Activated naive CD8-positive, alpha-beta T cell treated with anti-CD3 and anti-CD28 coated beads, Interleukin-2, amount 50 U/mL, for 24 hours (primary cell): Measurements from ENCODE around the gene WDFY4.

Experiments used
- ATAC-seq: fragments of 150-1000 bp; cut with Tn5 transposase; one replicate; pipeline ENCODE4 v1.10.0; 2021
- DNase-seq: peaks from one replicate; pipeline ENCODE4 v3.0.0; 2021
- H3K27ac Mint-ChIP-seq: one replicate; pipeline ENCODE4 v1.8.0; 2021; ENCODE audit warnings: mild to moderate bottlenecking, mixed read lengths
- H3K27me3 Mint-ChIP-seq: one replicate; pipeline ENCODE4 v1.8.0; 2021; ENCODE audit warnings: mixed read lengths
- H3K36me3 Mint-ChIP-seq: one replicate; pipeline ENCODE4 v1.8.0; 2021; ENCODE audit warnings: low read depth, mixed read lengths
- H3K4me1 Mint-ChIP-seq: one replicate; pipeline ENCODE4 v1.8.0; 2021; ENCODE audit warnings: mixed read lengths
- H3K4me3 Mint-ChIP-seq: one replicate; pipeline ENCODE4 v1.8.0; 2021; ENCODE audit warnings: mild to moderate bottlenecking, moderate library complexity, mixed read lengths
- H3K9me3 Mint-ChIP-seq: one replicate; pipeline ENCODE4 v1.8.0; 2021; ENCODE audit warnings: mixed read lengths

The WDFY4 gene

GRCh38 chr10:48750019-48750418 is 65.3 kb downstream of the WDFY4 start:
- H3K9me3 Mint-ChIP-seq = peaks cover 10% of the 10 kb centered on the region
- H3K27me3 Mint-ChIP-seq = no peaks in the 10 kb centered on the region
- peaks cover 6% of the 10 kb centered on the region for H3K36me3 Mint-ChIP-seq
- ATAC-seq (no peak), DNase-seq (no peak)
- H3K4me3 Mint-ChIP-seq = no peak overlapping the region
- H3K27ac Mint-ChIP-seq = no peak overlapping the region
- peaks cover 2% of the 10 kb centered on the region for H3K4me1 Mint-ChIP-seq

GRCh38 chr10:48750991-48751390 is 66.3 kb downstream of the WDFY4 start:
- peaks cover 10% of the 10 kb centered on the region for H3K9me3 Mint-ChIP-seq
- ATAC-seq (no peak), DNase-seq (no peak)
- H3K27me3 Mint-ChIP-seq = no peaks in the 10 kb centered on the region
- H3K27ac Mint-ChIP-seq = no peak overlapping the region
- peaks cover 4% of the 10 kb centered on the region for H3K36me3 Mint-ChIP-seq
- H3K4me3 Mint-ChIP-seq = no peak overlapping the region
- peaks cover 2% of the 10 kb centered on the region for H3K4me1 Mint-ChIP-seq

GRCh38 chr10:48751730-48752129 is 67.1 kb downstream of the WDFY4 start:
- no peak overlapping the region for H3K4me3 Mint-ChIP-seq
- ATAC-seq = no peak

GRCh38 chr10:48758411-48758810 is 73.7 kb downstream of the WDFY4 start:
- H3K9me3 Mint-ChIP-seq = peaks cover 4% of the 10 kb centered on the region
- H3K4me3 Mint-ChIP-seq = no peak overlapping the region
- ATAC-seq (no peak), DNase-seq (no peak)
- H3K4me1 Mint-ChIP-seq = no peaks in the 10 kb centered on the region
- no peak overlapping the region for H3K27ac Mint-ChIP-seq
- no peaks in the 10 kb centered on the region for H3K36me3 Mint-ChIP-seq
- H3K27me3 Mint-ChIP-seq = peaks cover 8% of the 10 kb centered on the region

More at GRCh38 chr10:48751730-48752129, 67.1 kb downstream of the WDFY4 start:
- Mint-ChIP-seq H3K36me3 (peaks cover 4% of the 10 kb centered on the region), H3K4me1 (peaks cover 2% of the 10 kb centered on the region), H3K9me3 (peaks cover 9% of the 10 kb centered on the region), H3K27ac (no peak overlapping the region), H3K27me3 (no peaks in the 10 kb centered on the region)
- no peak for DNase-seq

GRCh38 chr10:48759113-48759901 is 74.6 kb downstream of the WDFY4 start:
- Mint-ChIP-seq H3K27me3 (peaks cover 8% of the 10 kb centered on the region), H3K27ac (no peak overlapping the region), H3K9me3 (peaks cover 4% of the 10 kb centered on the region), H3K4me1 (no peaks in the 10 kb centered on the region), H3K4me3 (no peak overlapping the region), H3K36me3 (no peaks in the 10 kb centered on the region)
- ATAC-seq (no peak), DNase-seq (no peak)

- DNase-seq (no peak), ATAC-seq (no peak)
- peaks cover 8% of the 10 kb centered on the region for H3K27me3 Mint-ChIP-seq
- H3K27ac Mint-ChIP-seq = no peak overlapping the region
- H3K4me3 Mint-ChIP-seq = no peak overlapping the region
- H3K36me3 Mint-ChIP-seq = no peaks in the 10 kb centered on the region
- peaks cover 4% of the 10 kb centered on the region for H3K9me3 Mint-ChIP-seq
- H3K4me1 Mint-ChIP-seq = no peaks in the 10 kb centered on the region
These were observed 76.3 kb downstream of the WDFY4 start for GRCh38 chr10:48760983-48761382.

- DNase-seq = no peak
- peaks cover 4% of the 10 kb centered on the region for H3K9me3 Mint-ChIP-seq
- no peak overlapping the region for H3K4me3 Mint-ChIP-seq
- peaks cover 8% of the 10 kb centered on the region for H3K27me3 Mint-ChIP-seq
- no peaks in the 10 kb centered on the region for H3K36me3 Mint-ChIP-seq
- no peaks in the 10 kb centered on the region for H3K4me1 Mint-ChIP-seq
- no peak overlapping the region for H3K27ac Mint-ChIP-seq
- ATAC-seq = no peak
These were observed 77.7 kb downstream of the WDFY4 start for GRCh38 chr10:48762064-48763042.

- DNase-seq (no peak), ATAC-seq (no peak)
- H3K27ac Mint-ChIP-seq = no peak overlapping the region
- no peaks in the 10 kb centered on the region for H3K4me1 Mint-ChIP-seq
- H3K4me3 Mint-ChIP-seq = no peak overlapping the region
- H3K36me3 Mint-ChIP-seq = no peaks in the 10 kb centered on the region
- peaks cover 2% of the 10 kb centered on the region for H3K9me3 Mint-ChIP-seq
- peaks cover 8% of the 10 kb centered on the region for H3K27me3 Mint-ChIP-seq
These were observed 78.8 kb downstream of the WDFY4 start for GRCh38 chr10:48763403-48763965.

- no peak overlapping the region for H3K4me3 Mint-ChIP-seq
- no peak overlapping the region for H3K27ac Mint-ChIP-seq
- peaks cover 8% of the 10 kb centered on the region for H3K27me3 Mint-ChIP-seq
- no peaks in the 10 kb centered on the region for H3K9me3 Mint-ChIP-seq
- no peak for DNase-seq
- no peak for ATAC-seq
- H3K4me1 Mint-ChIP-seq = no peaks in the 10 kb centered on the region
- H3K36me3 Mint-ChIP-seq = no peaks in the 10 kb centered on the region
These were observed 79.8 kb downstream of the WDFY4 start for GRCh38 chr10:48764486-48764885.

GRCh38 chr10:48765039-48765438 is 80.4 kb downstream of the WDFY4 start:
- no peaks in the 10 kb centered on the region for H3K4me1 Mint-ChIP-seq
- H3K9me3 Mint-ChIP-seq = no peaks in the 10 kb centered on the region
- H3K27ac Mint-ChIP-seq = no peak overlapping the region
- H3K27me3 Mint-ChIP-seq = peaks cover 4% of the 10 kb centered on the region
- no peaks in the 10 kb centered on the region for H3K36me3 Mint-ChIP-seq
- no peak for ATAC-seq
- DNase-seq = no peak
- no peak overlapping the region for H3K4me3 Mint-ChIP-seq

GRCh38 chr10:48765527-48765926 is 80.9 kb downstream of the WDFY4 start:
- Mint-ChIP-seq H3K9me3 (no peaks in the 10 kb centered on the region), H3K4me1 (no peaks in the 10 kb centered on the region), H3K36me3 (no peaks in the 10 kb centered on the region), H3K27ac (no peak overlapping the region), H3K4me3 (no peak overlapping the region), H3K27me3 (peaks cover 4% of the 10 kb centered on the region)
- no peak for DNase-seq
- ATAC-seq = no peak

- H3K4me3 Mint-ChIP-seq = no peak overlapping the region
- no peaks in the 10 kb centered on the region for H3K4me1 Mint-ChIP-seq
- no peaks in the 10 kb centered on the region for H3K27me3 Mint-ChIP-seq
- no peak overlapping the region for H3K27ac Mint-ChIP-seq
- DNase-seq = no peak
- ATAC-seq = no peak
- no peaks in the 10 kb centered on the region for H3K9me3 Mint-ChIP-seq
- H3K36me3 Mint-ChIP-seq = no peaks in the 10 kb centered on the region
These were observed 82.9 kb downstream of the WDFY4 start for GRCh38 chr10:48767373-48768143.

- H3K36me3 Mint-ChIP-seq = no peaks in the 10 kb centered on the region
- no peaks in the 10 kb centered on the region for H3K27me3 Mint-ChIP-seq
- no peaks in the 10 kb centered on the region for H3K9me3 Mint-ChIP-seq
- DNase-seq = no peak
- no peak overlapping the region for H3K27ac Mint-ChIP-seq
- no peak for ATAC-seq
- H3K4me1 Mint-ChIP-seq = no peaks in the 10 kb centered on the region
- no peak overlapping the region for H3K4me3 Mint-ChIP-seq
These were observed 83.6 kb downstream of the WDFY4 start for GRCh38 chr10:48768144-48768766.

- DNase-seq (no peak), ATAC-seq (no peak)
- Mint-ChIP-seq H3K27me3 (no peaks in the 10 kb centered on the region), H3K36me3 (no peaks in the 10 kb centered on the region), H3K27ac (no peak overlapping the region), H3K4me1 (no peaks in the 10 kb centered on the region), H3K9me3 (no peaks in the 10 kb centered on the region), H3K4me3 (no peak overlapping the region)
These were observed 84.3 kb downstream of the WDFY4 start for GRCh38 chr10:48768926-48769325.
